ENCODE measurements around the gene ERBB4.

GRCh38 chr2:212530373-212530772 lies 8.2 kb downstream of the ERBB4 start:
- TF ChIP-seq, protein P1, sequence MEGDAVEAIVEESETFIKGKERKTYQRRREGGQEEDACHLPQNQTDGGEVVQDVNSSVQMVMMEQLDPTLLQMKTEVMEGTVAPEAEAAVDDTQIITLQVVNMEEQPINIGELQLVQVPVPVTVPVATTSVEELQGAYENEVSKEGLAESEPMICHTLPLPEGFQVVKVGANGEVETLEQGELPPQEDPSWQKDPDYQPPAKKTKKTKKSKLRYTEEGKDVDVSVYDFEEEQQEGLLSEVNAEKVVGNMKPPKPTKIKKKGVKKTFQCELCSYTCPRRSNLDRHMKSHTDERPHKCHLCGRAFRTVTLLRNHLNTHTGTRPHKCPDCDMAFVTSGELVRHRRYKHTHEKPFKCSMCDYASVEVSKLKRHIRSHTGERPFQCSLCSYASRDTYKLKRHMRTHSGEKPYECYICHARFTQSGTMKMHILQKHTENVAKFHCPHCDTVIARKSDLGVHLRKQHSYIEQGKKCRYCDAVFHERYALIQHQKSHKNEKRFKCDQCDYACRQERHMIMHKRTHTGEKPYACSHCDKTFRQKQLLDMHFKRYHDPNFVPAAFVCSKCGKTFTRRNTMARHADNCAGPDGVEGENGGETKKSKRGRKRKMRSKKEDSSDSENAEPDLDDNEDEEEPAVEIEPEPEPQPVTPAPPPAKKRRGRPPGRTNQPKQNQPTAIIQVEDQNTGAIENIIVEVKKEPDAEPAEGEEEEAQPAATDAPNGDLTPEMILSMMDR (IDR thresholded peaks at IDR 0.05; ENCODE audit: low read length), result no peak
- no peak for TF ChIP-seq EZH2 (optimal IDR thresholded peaks at IDR 0.05; ENCODE audit: low read depth, low read length)

Data from MM.1S (cell line).